Rectal smooth muscle tissue (tissue), 1 donor: Measurements from ENCODE around the gene CYB5R3.
"Not testable (repeated sequence)": the region's sequence is repeated elsewhere in the genome, so short reads cannot be mapped to it uniquely, and the experiment has no call there.

ENCODE experiments used
- H3K27ac ChIP-seq: one replicate; pipeline ENCODE4 v1.7.0; 2013; ENCODE audit warnings: low read depth, low read length, inconsistent platforms
- H3K27me3 ChIP-seq: one replicate; pipeline ENCODE4 v1.7.0; 2013; ENCODE audit warnings: low read length; ENCODE audit not compliant: control insufficient read depth, insufficient read depth
- H3K36me3 ChIP-seq: one replicate; pipeline ENCODE4 v1.7.0; 2013; ENCODE audit warnings: low read length; ENCODE audit not compliant: control insufficient read depth, insufficient read depth
- H3K4me1 ChIP-seq: one replicate; pipeline ENCODE4 v1.7.0; 2013; ENCODE audit warnings: low read length; ENCODE audit not compliant: control insufficient read depth, insufficient read depth
- H3K4me3 ChIP-seq: one replicate; pipeline ENCODE4 v1.7.0; 2013; ENCODE audit warnings: low read length
- H3K9ac ChIP-seq: one replicate; pipeline ENCODE4 v1.7.0; 2013; ENCODE audit warnings: low read length

CYB5R3 gene

DNA sequence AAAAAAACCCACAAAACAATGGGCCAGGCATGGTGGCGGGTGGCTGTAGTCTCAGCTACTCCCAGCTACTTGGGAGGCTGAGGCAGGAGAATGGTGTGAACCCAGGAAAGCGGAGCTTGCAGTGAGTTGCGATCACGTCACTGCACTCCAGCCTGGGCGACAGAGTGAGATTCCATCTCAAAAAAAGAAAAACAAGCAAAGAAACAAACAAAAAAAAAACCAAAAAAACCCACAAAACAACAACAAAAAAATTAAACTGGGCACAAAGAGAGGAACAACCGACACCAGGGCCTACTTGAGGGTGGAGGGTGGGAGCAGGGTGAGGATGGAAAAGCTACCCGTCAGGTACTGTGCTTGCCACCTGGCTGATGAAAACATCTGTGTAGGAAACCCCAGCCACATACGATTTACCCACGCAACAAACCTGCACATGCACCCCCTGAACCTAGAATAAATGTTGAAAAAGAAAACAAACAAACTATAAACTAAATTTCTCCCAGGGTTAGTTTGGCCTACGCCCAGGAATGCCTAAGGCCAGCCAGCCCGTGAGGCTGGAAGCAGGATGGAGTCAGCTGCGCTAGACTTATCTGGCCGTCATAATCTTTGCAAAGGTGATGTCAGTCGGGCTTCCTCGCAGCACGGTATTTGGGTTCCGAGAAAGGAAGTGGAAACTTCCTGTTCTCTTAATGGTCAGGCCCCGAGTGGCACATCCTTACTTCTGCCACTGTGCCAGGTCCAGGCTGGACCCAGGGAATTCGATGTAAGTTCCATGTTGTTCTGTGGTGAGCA, 21.9 kb upstream of the CYB5R3 start:
- no peaks in the 10 kb centered on the region for H3K36me3 ChIP-seq
- peaks cover 3% of the 10 kb centered on the region for H3K4me1 ChIP-seq
- no peaks in the 10 kb centered on the region for H3K27me3 ChIP-seq
- H3K9ac ChIP-seq: no peak overlapping the region
- H3K4me3 ChIP-seq: no peak overlapping the region
- no peak overlapping the region for H3K27ac ChIP-seq

DNA sequence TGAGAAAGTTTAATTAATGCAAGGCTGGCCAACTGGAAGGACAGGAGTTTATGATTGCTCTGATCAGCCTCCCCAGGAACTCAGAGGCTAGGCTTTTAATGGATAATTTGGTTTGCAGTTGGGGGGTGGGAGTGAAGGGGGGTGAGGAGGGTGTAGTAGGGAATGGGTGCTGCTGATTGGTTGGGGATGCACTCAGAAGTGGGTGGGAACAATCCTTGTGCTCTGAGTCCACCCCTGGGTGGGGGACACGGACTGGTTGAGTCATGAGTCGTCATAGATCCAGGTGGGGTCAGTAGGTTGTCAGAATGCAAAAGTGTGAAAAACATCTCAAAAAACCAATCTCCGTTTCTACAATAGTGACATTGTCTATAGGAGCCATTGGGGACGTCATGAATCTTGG, 20.9 kb upstream of the CYB5R3 start:
- H3K27ac ChIP-seq: no peak overlapping the region
- H3K4me1 ChIP-seq: no peaks in the 10 kb centered on the region

DNA sequence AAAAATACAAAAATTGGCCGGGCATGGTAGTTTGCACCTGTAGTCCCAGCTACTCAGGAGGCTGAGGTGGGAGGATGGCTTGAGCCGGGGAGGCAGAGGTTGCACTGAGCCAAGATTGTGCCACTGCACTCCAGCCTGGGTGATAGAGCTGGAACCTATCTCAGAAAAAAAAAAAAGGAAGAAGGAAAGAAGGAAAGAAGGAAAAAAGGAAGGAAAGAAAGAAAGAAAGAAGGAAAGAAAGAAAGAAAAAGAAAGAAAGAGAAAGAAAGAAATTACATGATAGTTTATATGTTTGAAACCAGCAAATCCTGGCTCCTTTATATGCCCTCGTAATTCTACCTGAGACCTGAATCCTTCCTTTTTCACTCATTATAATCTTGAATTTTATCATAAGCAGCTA, 17.2 kb upstream of the CYB5R3 start:
- not testable (repeated sequence) for H3K27me3 ChIP-seq, H3K4me3 ChIP-seq, H3K9ac ChIP-seq, H3K27ac ChIP-seq, H3K36me3 ChIP-seq, H3K4me1 ChIP-seq

More for the DNA sequence above, 20.9 kb upstream of the CYB5R3 start:
- Histone ChIP-seq H3K27me3 (no peaks in the 10 kb centered on the region), H3K9ac (no peak overlapping the region), H3K36me3 (no peaks in the 10 kb centered on the region), H3K4me3 (no peak overlapping the region)

- no peak overlapping the region for H3K27ac ChIP-seq
- no peaks in the 10 kb centered on the region for H3K4me1 ChIP-seq
- H3K4me3 ChIP-seq: no peak overlapping the region
- H3K9ac ChIP-seq: no peak overlapping the region
- no peaks in the 10 kb centered on the region for H3K36me3 ChIP-seq
- H3K27me3 ChIP-seq: no peaks in the 10 kb centered on the region
These were observed 16.0 kb upstream of the CYB5R3 start for GRCh38 chr22:42664976-42665831.

DNA sequence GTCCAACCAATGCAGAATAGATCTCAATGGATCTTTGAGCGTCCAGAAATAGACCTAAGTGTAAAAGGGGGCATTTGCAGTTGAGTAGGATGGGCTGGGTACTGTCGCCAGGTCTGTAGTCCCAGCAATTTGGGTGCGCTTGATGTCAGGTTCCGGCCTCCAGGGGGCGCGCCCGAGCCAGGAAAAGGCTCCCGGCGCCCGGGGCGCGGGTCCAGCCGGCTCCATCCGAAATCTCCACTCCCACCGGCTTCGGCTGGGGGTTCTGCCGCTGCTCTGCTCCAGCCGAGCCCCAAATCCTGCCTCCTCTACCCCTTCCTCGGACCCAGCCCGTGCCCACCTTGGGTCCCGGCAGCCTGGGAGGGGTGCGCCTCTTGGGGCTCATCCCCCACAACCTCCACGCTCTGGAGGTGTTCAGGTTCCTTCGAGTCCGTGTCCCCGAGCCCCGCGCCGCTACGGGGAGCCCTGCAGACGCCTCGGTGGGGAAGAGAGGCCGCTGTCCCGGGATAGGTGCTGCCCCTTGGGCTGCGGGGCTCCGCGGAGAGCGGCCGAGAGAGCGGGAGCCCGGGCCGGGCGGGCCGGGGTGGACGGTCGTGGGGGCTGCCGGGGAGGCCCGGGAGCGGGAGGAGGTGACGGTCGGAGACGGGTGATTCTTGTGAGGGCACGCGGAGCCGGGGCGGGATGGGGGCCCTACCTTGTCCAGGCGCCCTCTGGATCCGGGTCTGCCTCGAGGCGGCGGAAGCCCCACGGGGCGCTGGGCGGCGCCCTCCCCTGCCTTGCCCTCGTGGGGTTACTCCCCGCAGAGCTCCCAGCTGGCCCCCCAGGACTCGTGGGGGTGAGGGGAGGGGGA, 13.0 kb upstream of the CYB5R3 start:
- no peaks in the 10 kb centered on the region for H3K27me3 ChIP-seq
- H3K4me3 ChIP-seq: peak overlapping the region; percentile 75
- no peak overlapping the region for H3K27ac ChIP-seq
- H3K4me1 ChIP-seq: no peaks in the 10 kb centered on the region
- H3K9ac ChIP-seq: peak overlapping the region; percentile 68
- H3K36me3 ChIP-seq: no peaks in the 10 kb centered on the region

DNA sequence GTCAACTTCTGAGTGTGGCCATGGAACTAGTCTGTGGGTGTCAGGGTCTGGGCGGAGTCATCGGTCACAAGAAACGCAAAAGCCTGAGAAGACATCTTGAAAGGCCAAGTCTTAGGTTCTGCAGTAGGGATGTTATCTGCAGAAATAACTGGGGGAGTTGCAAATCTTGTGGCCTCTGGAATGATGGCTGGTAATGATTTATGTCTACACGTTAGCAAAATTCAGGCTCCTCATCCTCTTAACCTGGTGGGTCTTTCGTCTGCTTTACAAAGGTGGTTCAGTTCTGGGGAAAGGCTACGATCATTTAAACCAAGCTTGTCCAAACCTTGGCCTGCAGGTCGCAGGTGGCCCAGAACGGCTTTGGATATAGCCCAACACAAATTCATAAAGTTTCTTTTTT, 7.4 kb upstream of the CYB5R3 start:
- no peaks in the 10 kb centered on the region for H3K36me3 ChIP-seq
- H3K9ac ChIP-seq: no peak overlapping the region
- no peaks in the 10 kb centered on the region for H3K4me1 ChIP-seq
- H3K4me3 ChIP-seq: no peak overlapping the region
- H3K27ac ChIP-seq: no peak overlapping the region
- H3K27me3 ChIP-seq: no peaks in the 10 kb centered on the region

DNA sequence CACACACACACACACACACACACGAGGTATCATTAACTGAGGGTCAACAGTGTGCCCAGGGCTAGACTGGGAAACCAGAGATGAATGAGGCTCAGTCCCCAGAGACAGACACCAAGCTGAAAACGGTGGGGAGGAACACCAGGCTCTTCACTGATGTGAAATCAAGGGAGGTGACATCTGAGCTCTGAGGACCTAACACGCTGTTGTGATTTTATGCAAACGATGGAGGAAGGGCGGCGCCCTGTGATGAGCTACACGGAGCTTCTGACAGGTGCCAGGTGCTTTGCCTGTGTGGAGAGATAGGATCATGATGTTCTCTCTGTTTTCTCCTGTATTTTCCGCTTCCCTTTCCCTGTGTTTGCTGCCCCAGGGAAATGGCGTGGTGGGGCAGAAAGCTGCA, 6.5 kb upstream of the CYB5R3 start:
- Histone ChIP-seq H3K27me3 (no peaks in the 10 kb centered on the region), H3K4me1 (no peaks in the 10 kb centered on the region), H3K36me3 (no peaks in the 10 kb centered on the region), H3K4me3 (no peak overlapping the region), H3K9ac (no peak overlapping the region), H3K27ac (no peak overlapping the region)

GRCh38 chr22:42654436-42655073, 5.4 kb upstream of the CYB5R3 start:
- no peaks in the 10 kb centered on the region for H3K27me3 ChIP-seq
- H3K27ac ChIP-seq: no peak overlapping the region
- no peak overlapping the region for H3K9ac ChIP-seq
- no peaks in the 10 kb centered on the region for H3K4me1 ChIP-seq
- no peak overlapping the region for H3K4me3 ChIP-seq
- no peaks in the 10 kb centered on the region for H3K36me3 ChIP-seq

- H3K4me3 ChIP-seq: no peak overlapping the region
- no peaks in the 10 kb centered on the region for H3K36me3 ChIP-seq
- H3K9ac ChIP-seq: no peak overlapping the region
- H3K4me1 ChIP-seq: no peaks in the 10 kb centered on the region
- H3K27ac ChIP-seq: no peak overlapping the region
- H3K27me3 ChIP-seq: no peaks in the 10 kb centered on the region
These were observed 4.8 kb upstream of the CYB5R3 start for GRCh38 chr22:42653999-42654398.

GRCh38 chr22:42651134-42651533, 1.9 kb upstream of the CYB5R3 start:
- no peak overlapping the region for H3K9ac ChIP-seq
- peaks cover 13% of the 10 kb centered on the region for H3K4me1 ChIP-seq
- no peak overlapping the region for H3K27ac ChIP-seq
- H3K27me3 ChIP-seq: no peaks in the 10 kb centered on the region
- no peak overlapping the region for H3K4me3 ChIP-seq
- no peaks in the 10 kb centered on the region for H3K36me3 ChIP-seq

DNA sequence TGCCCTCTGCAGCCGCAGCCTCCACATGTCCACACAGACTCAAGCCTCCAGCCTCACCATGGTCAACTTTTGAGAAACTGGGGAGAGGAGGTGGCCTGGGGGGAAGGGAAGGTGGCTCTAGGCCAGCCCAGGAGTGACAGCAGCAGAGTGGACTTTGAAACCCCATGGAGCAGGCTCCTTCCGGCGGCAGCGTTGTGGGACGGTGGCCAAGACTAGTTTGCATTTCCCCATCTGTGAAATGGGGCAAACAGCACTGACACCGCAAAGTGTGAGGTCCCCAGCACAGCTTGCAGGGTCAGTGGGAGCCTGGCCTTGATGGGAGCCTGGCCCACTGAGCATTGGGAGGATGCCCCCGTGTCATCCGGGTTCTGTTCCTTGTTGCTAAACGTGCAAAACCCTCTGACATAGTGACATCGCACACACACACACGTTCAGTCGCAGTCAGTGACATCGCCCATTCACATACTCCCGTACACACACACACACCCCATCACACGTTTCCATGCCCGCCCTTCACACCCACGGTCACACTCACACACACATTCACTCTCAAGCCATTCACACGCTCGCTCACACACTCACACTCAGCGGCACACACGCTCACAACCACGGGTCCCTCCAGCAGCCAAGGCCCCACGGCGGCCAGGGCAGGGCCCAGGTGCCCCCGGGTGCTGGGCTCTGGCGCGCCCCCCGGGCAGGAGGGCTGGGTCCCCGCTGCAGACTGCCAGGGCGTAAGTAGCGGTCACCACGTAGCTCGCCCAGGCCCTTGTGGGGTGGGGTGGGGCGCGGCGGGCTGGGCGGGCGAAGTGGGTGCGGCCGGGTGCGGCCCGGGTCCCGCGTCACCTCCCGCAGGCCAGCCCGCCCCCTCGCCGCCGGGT, 585 bp downstream of the CYB5R3 start:
- Histone ChIP-seq H3K27me3 (no peaks in the 10 kb centered on the region), H3K4me1 (peaks cover 39% of the 10 kb centered on the region), H3K36me3 (no peaks in the 10 kb centered on the region), H3K27ac (peak overlapping the region; percentile 85), H3K4me3 (peak overlapping the region; percentile 98), H3K9ac (peak overlapping the region; percentile 98)
